OCI-LY1 (cell line): ENCODE data around the gene WDR70.

Experiments used
- H2AFZ ChIP-seq: fragments of 200-600 bp; sonication (generic), shearing (Covaris generic); 2 replicates; pipeline ENCODE4 v1.6.0; 2014; ENCODE audit warnings: antibody characterized with exemption, mild to moderate bottlenecking, low read length
- H3F3A ChIP-seq: fragments of 200-600 bp; sonication (generic), shearing (Covaris generic); 2 replicates; pipeline ENCODE4 v1.6.0; 2014; ENCODE audit warnings: mild to moderate bottlenecking, antibody characterized with exemption, low read length, moderate library complexity; ENCODE audit not compliant: insufficient read depth
- H3K27ac ChIP-seq: fragments of 200-600 bp; sonication (generic); 2 replicates; pipeline ENCODE4 v1.5.1; 2014; ENCODE audit warnings: low read length, mixed run types, mild to moderate bottlenecking, low read depth; ENCODE audit not compliant: poor library complexity, severe bottlenecking
- H3K27me3 ChIP-seq: fragments of 200-600 bp; sonication (generic); 2 replicates; pipeline ENCODE4 v1.6.0; 2014; ENCODE audit warnings: antibody characterized with exemption, mild to moderate bottlenecking, low read length, moderate library complexity; ENCODE audit not compliant: insufficient read depth
- H3K36me3 ChIP-seq: fragments of 200-600 bp; sonication (generic); 2 replicates; pipeline ENCODE4 v1.6.1; 2014; ENCODE audit warnings: mild to moderate bottlenecking, antibody characterized with exemption, low read length, moderate library complexity, mixed read lengths; ENCODE audit not compliant: insufficient read depth
- H3K4me1 ChIP-seq: fragments of 200-600 bp; sonication (generic); 2 replicates; pipeline ENCODE4 v1.5.1; 2014; ENCODE audit warnings: mild to moderate bottlenecking, low read length, moderate library complexity; ENCODE audit not compliant: insufficient read depth, severe bottlenecking
- H3K4me2 ChIP-seq: fragments of 200-600 bp; sonication (generic), shearing (Covaris generic); 2 replicates; pipeline ENCODE4 v1.6.1; 2014; ENCODE audit warnings: low read length
- H3K4me3 ChIP-seq: fragments of 200-600 bp; sonication (generic); 2 replicates; pipeline ENCODE4 v1.5.1; 2014; ENCODE audit warnings: low read length, low read depth, mild to moderate bottlenecking, mixed read lengths; ENCODE audit not compliant: poor library complexity, severe bottlenecking
- H3K79me2 ChIP-seq: fragments of 200-600 bp; shearing (Covaris generic); 2 replicates; pipeline ENCODE4 v1.6.1; 2016; ENCODE audit warnings: mixed run types, low read length, mixed read lengths; ENCODE audit not compliant: insufficient read depth
- H3K9ac ChIP-seq: fragments of 200-600 bp; sonication (generic), shearing (Covaris generic); 2 replicates; pipeline ENCODE4 v1.6.1; 2014; ENCODE audit warnings: mild to moderate bottlenecking, low read length, mixed read lengths
- H3K9me2 ChIP-seq: fragments of 200-600 bp; sonication (generic), shearing (Covaris generic); 2 replicates; pipeline ENCODE4 v1.6.1; 2014; ENCODE audit warnings: low read depth, mild to moderate bottlenecking, low read length, mixed read lengths
- H3K9me3 ChIP-seq: fragments of 200-600 bp; shearing (Covaris generic); 2 replicates; pipeline ENCODE4 v1.6.1; 2014; ENCODE audit warnings: low read length, mixed read lengths
- H4K20me1 ChIP-seq: fragments of 200-600 bp; sonication (generic), shearing (Covaris generic); 2 replicates; pipeline ENCODE4 v1.6.0; 2016; ENCODE audit warnings: mild to moderate bottlenecking, low read length; ENCODE audit not compliant: insufficient read depth
- CTCF ChIP-seq: fragments of 200-600 bp; sonication (generic), shearing (Covaris generic); IDR thresholded peaks from 2 replicates; pipeline ENCODE4 v1.5.1; 2017; ENCODE audit warnings: mild to moderate bottlenecking, antibody characterized with exemption, low read length, moderate library complexity, mixed read lengths
- EZH2 ChIP-seq: fragments of 200-600 bp; sonication (generic), shearing (Covaris generic); IDR thresholded peaks from 2 replicates; pipeline ENCODE4 v1.8.0; 2017; ENCODE audit warnings: borderline replicate concordance, mixed run types, mild to moderate bottlenecking, antibody characterized with exemption, low read length, moderate library complexity, mixed read lengths

The WDR70 gene

DNA sequence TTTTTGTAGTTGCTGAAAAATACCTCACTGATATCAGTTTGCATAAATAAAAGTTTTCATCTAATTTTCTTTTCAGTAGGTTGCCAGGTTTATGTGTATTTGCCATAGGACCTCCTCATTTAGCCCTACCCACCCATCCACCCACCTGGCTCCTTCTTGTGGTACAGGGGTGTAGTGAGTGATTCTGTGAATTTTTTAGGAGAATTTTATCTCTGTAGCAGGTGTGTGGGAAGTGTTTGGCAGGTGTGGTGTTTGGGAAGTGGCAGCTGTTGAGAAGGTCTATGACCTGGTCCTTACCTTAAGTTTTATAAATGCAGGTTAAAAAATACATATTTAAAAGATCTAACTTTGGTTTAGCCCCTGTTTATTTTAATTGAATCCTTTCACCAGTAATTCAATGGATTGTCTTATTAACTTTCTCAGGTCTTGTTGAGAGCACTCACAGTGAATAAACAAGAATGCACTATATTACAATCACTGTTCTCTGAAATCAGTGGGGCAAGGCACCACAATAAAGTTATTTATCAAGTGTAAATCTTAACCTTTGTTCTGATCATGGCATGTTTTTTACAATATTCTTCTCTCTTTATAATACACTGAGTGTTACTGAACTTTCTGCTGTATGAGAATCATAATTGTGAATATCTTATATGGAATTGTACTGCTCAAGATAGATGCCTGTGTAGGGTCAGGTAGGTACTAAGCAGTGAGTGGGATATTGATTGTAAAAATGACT lies 189.1 kb downstream of the WDR70 start:
- Histone ChIP-seq H3K4me3 (no peak overlapping the region), H3K36me3 (no peaks in the 10 kb centered on the region), H3K4me2 (no peak overlapping the region), H4K20me1 (no peaks in the 10 kb centered on the region), H2AFZ (no peak overlapping the region), H3K27me3 (no peaks in the 10 kb centered on the region), H3F3A (no peaks in the 10 kb centered on the region), H3K9ac (no peak overlapping the region), H3K79me2 (no peaks in the 10 kb centered on the region), H3K9me2 (no peaks in the 10 kb centered on the region), H3K4me1 (no peaks in the 10 kb centered on the region), H3K9me3 (no peaks in the 10 kb centered on the region), H3K27ac (no peak overlapping the region)
- TF ChIP-seq EZH2: no peak
- no peak for TF ChIP-seq CTCF

DNA sequence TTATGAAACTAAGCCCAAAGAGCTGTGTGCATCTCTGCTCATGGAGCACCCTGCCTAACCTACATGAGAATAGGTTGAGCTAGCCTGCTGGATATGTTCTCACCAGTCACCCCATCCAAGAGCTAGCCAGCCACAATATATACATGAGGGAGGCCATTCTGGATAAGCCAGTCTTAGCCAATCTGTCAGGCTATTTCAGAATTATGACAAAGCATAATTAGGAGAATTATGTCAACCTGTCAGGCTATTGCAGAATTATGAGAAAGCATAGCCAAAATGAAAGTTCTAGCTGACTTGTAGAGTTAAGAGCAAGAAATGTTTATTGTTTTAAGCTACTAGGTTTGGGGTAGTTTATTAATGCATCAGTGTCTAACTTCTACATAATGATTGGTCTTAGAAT lies 189.8 kb downstream of the WDR70 start:
- H3K4me2 ChIP-seq: no peak overlapping the region
- H4K20me1 ChIP-seq: no peaks in the 10 kb centered on the region
- H3K4me3 ChIP-seq: no peak overlapping the region
- no peak for TF ChIP-seq EZH2
- TF ChIP-seq CTCF: no peak
- no peak overlapping the region for H3K9ac ChIP-seq
- H3F3A ChIP-seq: no peaks in the 10 kb centered on the region
- no peaks in the 10 kb centered on the region for H3K9me2 ChIP-seq
- no peaks in the 10 kb centered on the region for H3K36me3 ChIP-seq
- H3K79me2 ChIP-seq: no peaks in the 10 kb centered on the region
- H3K9me3 ChIP-seq: no peaks in the 10 kb centered on the region
- no peaks in the 10 kb centered on the region for H3K27me3 ChIP-seq
- no peaks in the 10 kb centered on the region for H3K4me1 ChIP-seq
- H3K27ac ChIP-seq: no peak overlapping the region
- H2AFZ ChIP-seq: no peak overlapping the region

DNA sequence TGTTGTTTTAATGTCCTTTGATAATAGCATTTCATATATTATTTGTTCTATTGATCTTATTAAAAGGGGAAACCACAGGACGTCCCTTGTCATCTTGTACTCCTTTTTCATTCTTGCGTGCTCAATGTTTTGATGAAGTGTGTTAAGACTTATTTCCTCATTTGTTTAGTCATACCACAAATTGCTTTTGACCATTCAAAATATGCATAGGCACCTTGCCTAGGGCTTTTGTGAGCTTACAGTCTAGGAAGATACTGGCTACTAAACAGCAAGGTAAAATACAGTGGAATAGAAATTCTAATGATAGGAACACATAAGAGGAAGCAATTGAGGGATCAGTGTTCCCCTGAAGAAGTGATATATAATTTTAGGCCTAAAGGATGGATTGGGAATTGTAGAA lies 190.3 kb downstream of the WDR70 start:
- H3K27me3 ChIP-seq: no peaks in the 10 kb centered on the region
- H3K79me2 ChIP-seq: no peaks in the 10 kb centered on the region
- H3K9me2 ChIP-seq: no peaks in the 10 kb centered on the region
- no peak overlapping the region for H2AFZ ChIP-seq
- H3F3A ChIP-seq: no peaks in the 10 kb centered on the region
- no peaks in the 10 kb centered on the region for H4K20me1 ChIP-seq
- no peak overlapping the region for H3K27ac ChIP-seq
- H3K4me2 ChIP-seq: no peak overlapping the region
- TF ChIP-seq EZH2: no peak
- TF ChIP-seq CTCF: no peak
- no peaks in the 10 kb centered on the region for H3K9me3 ChIP-seq
- no peaks in the 10 kb centered on the region for H3K36me3 ChIP-seq
- no peak overlapping the region for H3K4me3 ChIP-seq
- no peak overlapping the region for H3K9ac ChIP-seq
- no peaks in the 10 kb centered on the region for H3K4me1 ChIP-seq
